CD4-positive, alpha-beta T cell treated with Interleukin-10 for 1 hour (primary cell): Measurements from ENCODE around the gene F3.

Experiments used
- DNase-seq: peaks from one replicate; pipeline ENCODE4 v3.0.0-alpha.2; 2020

F3 gene

DNA sequence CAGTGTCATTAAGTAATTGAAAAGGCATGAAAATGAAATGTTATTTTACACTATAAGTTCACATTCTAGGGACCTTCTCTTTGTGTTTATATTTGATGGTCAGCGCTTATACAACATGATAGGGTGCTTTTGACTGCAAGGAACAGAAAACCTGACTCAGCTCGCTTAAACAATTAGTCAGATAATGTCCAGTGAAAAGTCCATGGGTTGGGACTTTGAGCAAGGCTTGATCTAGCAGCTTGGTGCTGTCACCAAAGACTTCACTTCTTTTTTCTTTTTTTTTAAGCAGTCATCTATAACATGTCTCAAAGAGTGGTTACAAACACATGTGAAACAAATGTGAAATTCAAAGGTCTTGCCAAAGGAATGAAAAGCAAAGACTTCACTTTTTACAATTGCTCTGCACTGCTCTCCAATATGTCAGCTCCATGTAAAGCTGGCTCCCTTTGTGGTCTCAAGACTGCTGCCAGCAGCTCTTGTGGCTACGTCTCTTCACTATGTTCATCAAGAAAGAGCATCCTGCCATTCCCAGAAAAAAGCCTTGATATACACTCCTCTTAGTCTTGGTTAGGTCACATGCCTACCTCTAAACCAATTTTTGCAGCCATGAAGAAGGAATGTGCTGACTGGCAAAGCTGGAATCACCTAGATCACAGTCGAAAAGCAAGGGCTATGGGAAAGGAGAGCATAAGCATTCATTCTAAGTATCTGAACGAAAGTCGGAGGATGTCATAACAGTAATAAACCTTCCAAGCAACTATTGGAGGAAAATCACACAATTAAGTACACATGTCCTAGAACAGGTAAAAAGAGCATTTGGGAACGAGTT is 15.2 kb downstream of the F3 start:
- DNase-seq = no peak

DNA sequence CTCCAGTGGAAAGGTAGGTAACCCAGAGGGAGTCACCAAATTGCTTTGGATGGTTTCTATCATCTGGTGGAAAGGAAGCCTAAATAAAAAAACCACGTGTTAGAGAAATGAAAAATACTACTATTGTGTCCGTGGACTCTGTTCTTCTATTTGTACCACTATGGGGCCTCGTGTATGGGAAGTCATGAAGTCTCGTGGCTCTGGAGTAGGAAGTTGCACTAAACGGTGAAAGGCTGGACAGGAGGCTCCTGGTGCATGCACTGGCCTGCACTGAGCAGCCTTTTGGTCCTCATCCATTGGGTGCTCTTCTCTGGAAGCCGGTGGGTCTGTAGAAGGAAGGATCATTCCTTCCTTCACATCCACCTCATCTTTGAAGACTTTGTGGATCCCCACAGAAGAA is 17.0 kb downstream of the F3 start:
- DNase-seq = no peak

DNA sequence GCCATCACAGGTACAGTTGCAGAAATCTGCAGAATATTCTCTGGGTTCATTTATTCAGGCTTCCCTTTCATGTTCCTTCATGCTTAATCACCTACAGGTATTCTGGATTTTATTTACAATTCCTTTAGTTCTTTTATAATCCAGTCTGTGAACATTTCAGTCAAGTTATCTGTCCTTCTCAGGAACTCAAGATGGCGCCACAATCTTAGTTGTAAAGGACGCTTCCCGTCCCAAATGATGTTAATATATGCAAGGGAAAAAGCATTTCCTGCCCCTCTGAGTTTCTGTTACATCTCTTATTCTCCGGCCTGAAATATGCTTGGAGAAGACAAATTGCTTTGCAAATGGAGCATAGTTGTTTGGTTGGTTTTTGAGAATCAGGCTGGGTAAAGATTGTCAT is 19.3 kb downstream of the F3 start:
- no peak for DNase-seq

DNA sequence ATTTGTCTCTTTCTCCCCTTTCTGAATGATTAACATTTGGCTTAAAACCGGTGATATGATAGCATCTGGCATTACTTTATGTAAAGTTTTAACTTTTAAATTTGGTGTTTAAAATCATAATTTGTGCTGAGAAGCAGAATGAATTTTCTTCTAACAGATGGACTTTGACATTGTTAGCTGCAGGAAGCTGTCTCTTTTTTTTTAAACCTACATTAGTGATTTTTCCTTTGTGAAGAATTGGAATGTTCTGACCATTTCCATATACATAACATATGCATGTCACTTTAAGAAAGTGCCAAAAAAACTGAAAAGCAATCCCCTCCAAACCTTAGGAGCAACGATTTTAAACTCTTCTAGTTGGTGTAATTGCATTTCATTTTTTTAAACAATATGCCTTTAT is 22.2 kb downstream of the F3 start:
- no peak for DNase-seq

GRCh38 chr1:94515296-94515947 is 26.1 kb downstream of the F3 start:
- no peak for DNase-seq

- DNase-seq = no peak
Observed at GRCh38 chr1:94514095-94514727, 27.3 kb downstream of the F3 start.

GRCh38 chr1:94512816-94513215 is 28.7 kb downstream of the F3 start:
- DNase-seq = no peak

GRCh38 chr1:94504601-94505000 is 37.0 kb downstream of the F3 start:
- no peak for DNase-seq

GRCh38 chr1:94503153-94503552 is 38.4 kb downstream of the F3 start:
- no peak for DNase-seq

DNA sequence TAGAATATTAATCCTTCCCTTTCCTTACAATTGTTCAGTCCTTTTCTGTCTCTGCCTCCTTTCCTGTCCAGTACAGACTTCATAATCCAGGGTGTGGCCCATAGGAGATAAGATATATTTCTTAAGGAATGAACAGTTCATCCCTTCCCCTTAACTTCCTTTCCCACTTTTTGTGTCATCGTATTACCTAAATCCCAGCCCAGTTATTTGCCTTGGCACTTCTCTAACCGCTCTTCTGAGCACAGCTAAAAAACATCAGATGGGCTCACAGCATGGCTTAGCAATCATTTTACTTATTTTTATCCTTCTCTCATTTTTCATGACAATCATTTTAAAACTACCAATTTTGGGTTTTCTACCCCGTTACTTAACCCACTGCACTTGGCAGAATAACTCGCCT is 39.6 kb downstream of the F3 start:
- no peak for DNase-seq

- DNase-seq = no peak
Observed at GRCh38 chr1:94501426-94501825, 40.1 kb downstream of the F3 start.

- DNase-seq = no peak
Observed at GRCh38 chr1:94496076-94496755, 45.3 kb downstream of the F3 start.

DNA sequence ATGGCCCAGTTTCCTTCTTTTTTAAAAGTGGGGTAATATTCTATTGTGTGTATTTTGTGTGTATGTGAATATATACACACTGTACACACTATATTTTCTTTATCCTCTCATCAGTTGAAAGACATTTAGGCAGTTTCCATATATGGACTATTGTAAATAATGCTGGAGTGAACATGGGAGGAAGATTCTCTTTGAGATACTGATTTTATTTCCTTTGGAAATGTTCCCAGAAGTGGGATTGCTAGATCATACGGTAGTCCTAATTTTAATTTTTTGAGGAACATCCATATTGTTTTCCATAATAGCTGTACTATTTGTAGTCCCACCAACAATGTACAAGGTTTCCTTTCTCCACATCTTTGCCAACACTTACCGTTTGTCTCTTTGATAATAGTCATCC is 51.0 kb downstream of the F3 start:
- no peak for DNase-seq

GRCh38 chr1:94486990-94487389 is 54.6 kb downstream of the F3 start:
- DNase-seq = no peak

GRCh38 chr1:94481473-94481933 is 60.1 kb downstream of the F3 start:
- DNase-seq = peak; percentile 52

DNA sequence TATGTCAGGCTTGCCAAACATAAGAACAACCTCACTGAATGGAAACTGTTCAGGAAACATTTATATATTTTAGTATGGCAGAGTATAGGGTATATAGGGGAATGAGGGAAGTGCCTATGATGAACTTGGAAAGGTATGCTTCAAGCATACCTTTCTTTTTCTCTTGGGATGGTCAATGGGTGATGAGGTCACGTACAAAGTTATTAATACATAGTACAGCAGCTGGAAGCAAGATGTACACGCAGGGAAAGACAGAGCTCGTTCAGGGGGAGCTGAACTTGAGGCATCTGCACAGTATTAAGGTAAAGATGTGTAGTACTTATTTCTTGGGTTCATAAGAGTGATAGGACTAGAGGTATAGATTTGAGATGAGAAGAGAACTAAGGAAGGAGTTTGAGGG is 61.9 kb downstream of the F3 start:
- no peak for DNase-seq
